K562 (cell line): ENCODE results near the gene AP1B1.

Source experiments
- CBX5 ChIP-seq: IDR thresholded peaks from 2 replicates; pipeline ENCODE4 v1.6.1; 2014; ENCODE audit warnings: low read depth, borderline replicate concordance
- HMGXB4 ChIP-seq: sonication (generic); formaldehyde crosslinking; IDR thresholded peaks from 2 replicates; pipeline ENCODE4 v1.8.1; 2023; ENCODE audit warnings: mild to moderate bottlenecking, missing genetic modification reagents

DNA sequence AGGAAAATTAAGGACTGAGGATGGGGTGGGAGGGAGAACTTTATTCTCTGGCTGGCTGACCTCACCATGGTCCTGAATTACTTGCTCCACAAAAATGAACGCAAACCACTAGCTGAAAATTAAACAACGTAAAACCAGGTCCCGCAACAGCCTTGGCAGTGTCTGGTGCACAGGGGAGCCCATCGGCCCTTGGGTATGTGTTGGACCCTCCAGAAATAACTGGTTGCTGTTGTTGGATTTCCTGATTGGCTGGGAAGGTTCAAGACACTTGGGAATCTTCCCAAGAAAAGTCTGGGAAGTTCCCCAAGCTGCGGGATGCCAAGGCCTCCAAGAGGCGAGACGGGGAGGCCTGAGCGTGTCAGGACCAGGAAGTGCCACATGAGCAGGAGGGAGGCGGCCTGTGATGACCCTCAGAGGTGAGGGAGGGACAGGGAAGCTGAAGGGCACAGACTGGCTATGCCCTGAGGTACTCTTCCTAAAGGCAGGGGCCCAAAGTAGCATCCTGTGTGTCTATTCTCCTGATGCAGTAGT lies 62.5 kb downstream of the AP1B1 start:
- TF ChIP-seq HMGXB4 (CRISPR knock-in tag) (no peak), CBX5 (no peak)
